ENCODE measurements around the gene KIDINS220. TPM values are rescaled to one million over a fixed set of nuclear protein-coding genes. Genes with fewer than 3 reads are reported as not detected.
A peak's percentile ranks its signal among the peaks of the same experiment; 100 is the strongest.
"Not testable (repeated sequence)": the region's sequence is repeated elsewhere in the genome, so short reads cannot be mapped to it uniquely, and the experiment has no call there.

Gene KIDINS220
- total and polyA plus RNA-seq, 2 donors (not counting 1 experiment from before 2014, with no cell fraction given), result 58.0 to 110 TPM

GRCh38 chr2:8737571-8738175 lies 99.7 kb downstream of the KIDINS220 start:
- peak in 1 of 2 donors; percentile 38 for DNase-seq (ENCODE audit: low read depth in 2 of 2)
- no peaks in the 10 kb centered on the region for H3K4me1 ChIP-seq (ENCODE audit: control insufficient read depth, extremely low read depth, insufficient read depth, low read length)
- H3K9ac ChIP-seq (ENCODE audit: insufficient read depth, low read length), result no peak overlapping the region
- H3K27ac ChIP-seq (ENCODE audit: insufficient read depth, low read length), result no peak overlapping the region
- H3K27me3 ChIP-seq (ENCODE audit: control insufficient read depth, insufficient read depth, low read length), result no peaks in the 10 kb centered on the region
- no peak for TF ChIP-seq EZH2 (IDR thresholded peaks at IDR 0.05; ENCODE audit: low read length, missing control alignments)
- H3K36me3 ChIP-seq (ENCODE audit: control insufficient read depth, insufficient read depth, low read length), result peaks cover 8% of the 10 kb centered on the region
- no peak overlapping the region for H3K4me3 ChIP-seq (replicated peaks in 1 of 4; ENCODE audit: control extremely low read depth in 1 of 4, insufficient read depth in 1 of 4, low read depth in 3 of 4, low read length in 4 of 4)
- no peaks in the 10 kb centered on the region for H3K79me2 ChIP-seq (ENCODE audit: control insufficient read depth, insufficient read depth, low read length)
- no peaks in the 10 kb centered on the region for H4K20me1 ChIP-seq (ENCODE audit: control insufficient read depth, extremely low read depth, insufficient read depth, low read length)
- H3K9me3 ChIP-seq (ENCODE audit: control insufficient read depth, insufficient read depth, low read depth, low read length), result no peaks in the 10 kb centered on the region
- no peak overlapping the region for H3K4me2 ChIP-seq (ENCODE audit: extremely low read depth, insufficient read depth, low read length)
- H2AFZ ChIP-seq (ENCODE audit: low read length), result no peak overlapping the region

DNA sequence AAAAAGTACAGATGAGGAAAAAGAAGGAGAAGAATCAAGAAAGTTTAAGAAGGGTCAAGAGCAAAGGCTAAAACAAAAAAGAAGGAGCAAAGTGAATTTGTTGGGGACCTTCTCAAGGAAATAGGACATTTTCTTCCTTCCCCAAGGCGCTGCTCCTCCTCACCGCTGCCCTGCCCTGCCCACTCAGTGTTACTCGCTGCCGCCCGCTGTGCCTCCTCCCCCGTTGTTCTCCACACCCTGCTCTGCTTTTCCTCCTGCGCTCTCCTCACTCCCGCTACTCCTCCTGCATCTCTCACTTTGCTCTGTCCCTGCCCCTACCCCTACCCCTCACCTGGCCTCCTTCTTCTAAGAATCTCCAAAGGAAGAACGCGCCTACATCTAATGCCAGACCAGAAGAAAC lies 104.8 kb downstream of the KIDINS220 start:
- Histone ChIP-seq H2AFZ (ENCODE audit: low read length) (no peak overlapping the region), H3K9me3 (ENCODE audit: control insufficient read depth, insufficient read depth, low read depth, low read length) (no peaks in the 10 kb centered on the region), H3K27ac (ENCODE audit: insufficient read depth, low read length) (no peak overlapping the region), H3K36me3 (ENCODE audit: control insufficient read depth, insufficient read depth, low read length) (peaks cover 8% of the 10 kb centered on the region), H3K4me2 (ENCODE audit: extremely low read depth, insufficient read depth, low read length) (no peak overlapping the region), H3K27me3 (ENCODE audit: control insufficient read depth, insufficient read depth, low read length) (no peaks in the 10 kb centered on the region), H4K20me1 (ENCODE audit: control insufficient read depth, extremely low read depth, insufficient read depth, low read length) (no peaks in the 10 kb centered on the region), H3K4me3 (replicated peaks in 1 of 4; ENCODE audit: control extremely low read depth in 1 of 4, insufficient read depth in 1 of 4, low read depth in 3 of 4, low read length in 4 of 4) (no peak overlapping the region), H3K79me2 (ENCODE audit: control insufficient read depth, insufficient read depth, low read length) (no peaks in the 10 kb centered on the region), H3K4me1 (ENCODE audit: control insufficient read depth, extremely low read depth, insufficient read depth, low read length) (no peaks in the 10 kb centered on the region), H3K9ac (ENCODE audit: insufficient read depth, low read length) (no peak overlapping the region)
- no peak for DNase-seq (ENCODE audit: low read depth in 2 of 2)
- TF ChIP-seq, protein P1, sequence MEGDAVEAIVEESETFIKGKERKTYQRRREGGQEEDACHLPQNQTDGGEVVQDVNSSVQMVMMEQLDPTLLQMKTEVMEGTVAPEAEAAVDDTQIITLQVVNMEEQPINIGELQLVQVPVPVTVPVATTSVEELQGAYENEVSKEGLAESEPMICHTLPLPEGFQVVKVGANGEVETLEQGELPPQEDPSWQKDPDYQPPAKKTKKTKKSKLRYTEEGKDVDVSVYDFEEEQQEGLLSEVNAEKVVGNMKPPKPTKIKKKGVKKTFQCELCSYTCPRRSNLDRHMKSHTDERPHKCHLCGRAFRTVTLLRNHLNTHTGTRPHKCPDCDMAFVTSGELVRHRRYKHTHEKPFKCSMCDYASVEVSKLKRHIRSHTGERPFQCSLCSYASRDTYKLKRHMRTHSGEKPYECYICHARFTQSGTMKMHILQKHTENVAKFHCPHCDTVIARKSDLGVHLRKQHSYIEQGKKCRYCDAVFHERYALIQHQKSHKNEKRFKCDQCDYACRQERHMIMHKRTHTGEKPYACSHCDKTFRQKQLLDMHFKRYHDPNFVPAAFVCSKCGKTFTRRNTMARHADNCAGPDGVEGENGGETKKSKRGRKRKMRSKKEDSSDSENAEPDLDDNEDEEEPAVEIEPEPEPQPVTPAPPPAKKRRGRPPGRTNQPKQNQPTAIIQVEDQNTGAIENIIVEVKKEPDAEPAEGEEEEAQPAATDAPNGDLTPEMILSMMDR (conservative IDR thresholded peaks at IDR 0.05 in 1 of 2, IDR thresholded peaks at IDR 0.05 in 1 of 2; ENCODE audit: low read depth in 1 of 2, low read length in 2 of 2), result no peak
- no peak for TF ChIP-seq EZH2 (IDR thresholded peaks at IDR 0.05; ENCODE audit: low read length, missing control alignments)

DNA sequence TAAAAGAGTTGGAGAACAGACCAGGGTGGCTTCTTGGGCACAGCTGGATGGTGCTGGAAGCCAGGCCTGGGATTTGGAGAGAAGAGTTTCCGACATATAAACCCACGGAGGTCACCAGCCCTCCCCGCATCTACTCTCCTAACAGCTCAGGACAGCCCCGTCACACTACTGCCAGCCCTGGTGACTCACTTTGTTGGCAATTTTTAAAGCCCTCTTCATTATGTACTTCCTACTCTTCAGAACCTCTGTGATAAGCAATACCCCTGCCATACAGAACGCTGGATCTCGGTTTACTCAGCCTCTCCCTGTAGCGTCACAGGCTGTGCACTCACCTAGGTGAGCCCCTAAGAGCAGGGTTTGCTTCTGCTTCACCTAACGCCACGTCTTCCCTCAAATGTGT lies 107.5 kb downstream of the KIDINS220 start:
- H3K4me2 ChIP-seq (ENCODE audit: extremely low read depth, insufficient read depth, low read length), result no peak overlapping the region
- H3K27me3 ChIP-seq (ENCODE audit: control insufficient read depth, insufficient read depth, low read length), result no peaks in the 10 kb centered on the region
- peak in 1 of 2 donors; percentile 34 for DNase-seq (ENCODE audit: low read depth in 2 of 2)
- H3K9me3 ChIP-seq (ENCODE audit: control insufficient read depth, insufficient read depth, low read depth, low read length), result no peaks in the 10 kb centered on the region
- no peak overlapping the region for H3K27ac ChIP-seq (ENCODE audit: insufficient read depth, low read length)
- H3K9ac ChIP-seq (ENCODE audit: insufficient read depth, low read length), result no peak overlapping the region
- H3K4me3 ChIP-seq (replicated peaks in 1 of 4; ENCODE audit: control extremely low read depth in 1 of 4, insufficient read depth in 1 of 4, low read depth in 3 of 4, low read length in 4 of 4), result no peak overlapping the region
- TF ChIP-seq, protein P1 (conservative IDR thresholded peaks at IDR 0.05 in 1 of 2, IDR thresholded peaks at IDR 0.05 in 1 of 2; ENCODE audit: low read depth in 1 of 2, low read length in 2 of 2), result no peak
- H3K4me1 ChIP-seq (ENCODE audit: control insufficient read depth, extremely low read depth, insufficient read depth, low read length), result no peaks in the 10 kb centered on the region
- H3K36me3 ChIP-seq (ENCODE audit: control insufficient read depth, insufficient read depth, low read length), result peaks cover 8% of the 10 kb centered on the region
- H2AFZ ChIP-seq (ENCODE audit: low read length), result no peak overlapping the region
- no peaks in the 10 kb centered on the region for H3K79me2 ChIP-seq (ENCODE audit: control insufficient read depth, insufficient read depth, low read length)
- no peaks in the 10 kb centered on the region for H4K20me1 ChIP-seq (ENCODE audit: control insufficient read depth, extremely low read depth, insufficient read depth, low read length)

- not testable (repeated sequence) for H3K4me2 ChIP-seq (ENCODE audit: extremely low read depth, insufficient read depth, low read length); H3K27ac ChIP-seq (ENCODE audit: insufficient read depth, low read length); H4K20me1 ChIP-seq (ENCODE audit: control insufficient read depth, extremely low read depth, insufficient read depth, low read length); H3K4me3 ChIP-seq (replicated peaks in 1 of 4; ENCODE audit: control extremely low read depth in 1 of 4, insufficient read depth in 1 of 4, low read depth in 3 of 4, low read length in 4 of 4); H3K27me3 ChIP-seq (ENCODE audit: control insufficient read depth, insufficient read depth, low read length); H3K9ac ChIP-seq (ENCODE audit: insufficient read depth, low read length); H3K9me3 ChIP-seq (ENCODE audit: control insufficient read depth, insufficient read depth, low read depth, low read length); H3K4me1 ChIP-seq (ENCODE audit: control insufficient read depth, extremely low read depth, insufficient read depth, low read length); H3K36me3 ChIP-seq (ENCODE audit: control insufficient read depth, insufficient read depth, low read length); H2AFZ ChIP-seq (ENCODE audit: low read length); DNase-seq (ENCODE audit: low read depth in 2 of 2); H3K79me2 ChIP-seq (ENCODE audit: control insufficient read depth, insufficient read depth, low read length)
Measured at GRCh38 chr2:8729101-8729500, 108.3 kb downstream of the KIDINS220 start.
